A549 (cell line): ENCODE measurements around the gene EXT2.

Experiments
- CTCF ChIP-seq: fragments of >200 bp; sonication (Bioruptor Twin); formaldehyde crosslinking; IDR thresholded peaks from 3 replicates; pipeline ENCODE4 v1.5.1; 2016
- MAX ChIP-seq: IDR thresholded peaks from 2 replicates; pipeline ENCODE4 v1.6.1; 2012
- NFE2L2 ChIP-seq: fragments of 150-350 bp; conservative IDR thresholded peaks from 2 replicates; pipeline ENCODE4 v1.6.1; 2014; ENCODE audit warnings: low read length
- PBX3 ChIP-seq: IDR thresholded peaks from 2 replicates; pipeline ENCODE4 v1.6.1; 2012
- POLR2A ChIP-seq: IDR thresholded peaks from 2 replicates; pipeline ENCODE4 v1.6.1; 2012; ENCODE audit warnings: mild to moderate bottlenecking, low read length
- USF2 ChIP-seq: fragments of 450-650 bp; IDR thresholded peaks from 2 replicates; pipeline ENCODE4 v1.6.1; 2014; ENCODE audit warnings: antibody characterized with exemption
- ZC3H11A ChIP-seq: fragments of 450-650 bp; IDR thresholded peaks from 2 replicates; pipeline ENCODE4 v1.6.1; 2014; ENCODE audit warnings: antibody characterized with exemption, mild to moderate bottlenecking
- ZFP36 ChIP-seq: fragments of 450-650 bp; IDR thresholded peaks from 2 replicates; pipeline ENCODE4 v1.6.1; 2014; ENCODE audit warnings: borderline replicate concordance; ENCODE audit not compliant: partially characterized antibody

- no peak for TF ChIP-seq USF2
- no peak for TF ChIP-seq PBX3
- TF ChIP-seq POLR2A, result no peak
- no peak for TF ChIP-seq NFE2L2
- TF ChIP-seq ZC3H11A, result no peak
- no peak for TF ChIP-seq MAX
- no peak for TF ChIP-seq CTCF
- TF ChIP-seq ZFP36, result no peak
Observed at GRCh38 chr11:44079376-44079775, 16.1 kb upstream of the EXT2 start.
